CD8-positive, alpha-beta memory T cell (primary cell): ENCODE results near the gene GALNT10. TPM values are rescaled to one million over a fixed set of nuclear protein-coding genes. Genes with fewer than 3 reads are reported as not detected.

Source experiments
- CTCF ChIA-PET: fragments of 350-600 bp; sonication (Branson Sonifier 250); formaldehyde crosslinking; loops from one replicate; lab custom pipeline; 2021; ENCODE audit warnings: antibody characterized with exemption; lab: Charles Lee
- POLR2A ChIA-PET: fragments of 350-600 bp; sonication (Branson Sonifier 250); formaldehyde crosslinking; loops from one replicate; lab custom pipeline; 2021; ENCODE audit warnings: antibody characterized with exemption; lab: Charles Lee
- DNase-seq, 5 donors: peaks; one replicate each; pipeline versions ENCODE4 v3.0.0 to v3.0.0-alpha.2; 2020 to 2022; ENCODE audit warnings: mixed read lengths in 1 of 5
- H3K27ac ChIP-seq: one replicate; pipeline ENCODE4 v1.7.0; 2013; ENCODE audit warnings: low read depth, mild to moderate bottlenecking, low read length, moderate library complexity
- H3K27me3 ChIP-seq: 2 replicates; pipeline ENCODE4 v1.7.0; 2013; ENCODE audit warnings: low read length, mild to moderate bottlenecking; ENCODE audit not compliant: insufficient read depth, poor library complexity, severe bottlenecking
- H3K36me3 ChIP-seq: 2 replicates; pipeline ENCODE4 v1.7.0; 2013; ENCODE audit warnings: mild to moderate bottlenecking, low read length, moderate library complexity; ENCODE audit not compliant: insufficient read depth
- H3K4me1 ChIP-seq: 2 replicates; pipeline ENCODE4 v1.7.0; 2013; ENCODE audit warnings: mild to moderate bottlenecking, low read length, moderate library complexity; ENCODE audit not compliant: insufficient read depth
- H3K4me3 ChIP-seq: 2 replicates; pipeline ENCODE4 v1.7.0; 2013; ENCODE audit warnings: mild to moderate bottlenecking, low read length
- H3K9me3 ChIP-seq: 2 replicates; pipeline ENCODE4 v1.7.0; 2013; ENCODE audit warnings: mild to moderate bottlenecking, low read length
- H3K27ac Mint-ChIP-seq, 8 donors: one replicate each; pipeline ENCODE4 v1.8.0; 2020 to 2021; ENCODE audit warnings: mixed read lengths in 8 of 8, mild to moderate bottlenecking in 6 of 8, inconsistent platforms in 3 of 8, moderate library complexity in 3 of 8
- H3K27me3 Mint-ChIP-seq, 2 donors: one replicate each; pipeline ENCODE4 v1.8.0; 2020 to 2021; ENCODE audit warnings: mixed read lengths in 2 of 2, mild to moderate bottlenecking in 1 of 2, moderate library complexity in 1 of 2
- H3K36me3 Mint-ChIP-seq, 3 donors: one replicate each; pipeline ENCODE4 v1.8.0; 2020 to 2021; ENCODE audit warnings: mixed read lengths in 3 of 3, inconsistent platforms in 1 of 3, mild to moderate bottlenecking in 1 of 3
- H3K4me1 Mint-ChIP-seq, 3 donors: one replicate each; pipeline ENCODE4 v1.8.0; 2020 to 2021; ENCODE audit warnings: mixed read lengths in 3 of 3, inconsistent platforms in 1 of 3, mild to moderate bottlenecking in 1 of 3
- H3K4me3 Mint-ChIP-seq, 7 donors: one replicate each; pipeline ENCODE4 v1.8.0; 2020 to 2021; ENCODE audit warnings: mixed read lengths in 7 of 7, mild to moderate bottlenecking in 6 of 7, moderate library complexity in 4 of 7, inconsistent platforms in 2 of 7
- H3K9me3 Mint-ChIP-seq, 5 donors: one replicate each; pipeline ENCODE4 v1.8.0; 2020 to 2022; ENCODE audit warnings: mixed read lengths in 5 of 5, mild to moderate bottlenecking in 3 of 5, moderate library complexity in 2 of 5, inconsistent platforms in 1 of 5
- polyA plus RNA-seq: library from polyadenylated mRNA; unstranded; fragments of 300-500 nt; fragmentation: Illumina TruSeq; gene quantifications from one replicate; pipeline ENCODE4 v1.2.3, GENCODE V29; 2021
- total RNA-seq, 2 experiments: library from RNA; stranded (reverse); gene quantifications; one replicate each; pipeline ENCODE4 v1.2.3, GENCODE V29; 2021

GALNT10 gene
- total and polyA plus RNA-seq, 3 experiments from 2014 or later = 27.6 to 32.1 (median 28.0) TPM

GRCh38 chr5:154324033-154324432, 133.5 kb downstream of the GALNT10 start:
- H3K27ac Mint-ChIP-seq = peak overlapping the region in 2 of 8 donors; percentile 17 to 24
- Histone ChIP-seq H3K9me3 (no peaks in the 10 kb centered on the region), H3K4me3 (no peak overlapping the region), H3K27ac (no peak overlapping the region), H3K4me1 (no peaks in the 10 kb centered on the region), H3K27me3 (no peaks in the 10 kb centered on the region), H3K36me3 (no peaks in the 10 kb centered on the region)
- no peaks in the 10 kb centered on the region for H3K9me3 Mint-ChIP-seq
- no peak overlapping the region for H3K4me3 Mint-ChIP-seq
- peaks cover 0 to 7% (median 3%) of the 10 kb centered on the region in 3 donors for H3K4me1 Mint-ChIP-seq
- CTCF ChIA-PET = no interaction called here
- no peaks in the 10 kb centered on the region for H3K27me3 Mint-ChIP-seq
- H3K36me3 Mint-ChIP-seq = peaks cover 3 to 29% (median 3%) of the 10 kb centered on the region in 3 donors
- no peak for DNase-seq
- POLR2A ChIA-PET = no interaction called here

- Mint-ChIP-seq H3K36me3 (peaks cover 3 to 44% (median 8%) of the 10 kb centered on the region in 3 donors), H3K27ac (no peak overlapping the region), H3K4me1 (peaks cover 0 to 3% (median 2%) of the 10 kb centered on the region in 3 donors), H3K27me3 (no peaks in the 10 kb centered on the region), H3K9me3 (no peaks in the 10 kb centered on the region), H3K4me3 (no peak overlapping the region)
- Histone ChIP-seq H3K27ac (no peak overlapping the region), H3K4me1 (no peaks in the 10 kb centered on the region), H3K4me3 (no peak overlapping the region), H3K27me3 (no peaks in the 10 kb centered on the region), H3K9me3 (no peaks in the 10 kb centered on the region), H3K36me3 (peaks cover 4% of the 10 kb centered on the region)
- no peak for DNase-seq
- ChIA-PET CTCF (no interaction called here), POLR2A (no interaction called here)
Observed at GRCh38 chr5:154325566-154325965, 135.0 kb downstream of the GALNT10 start.

- no peak overlapping the region for H3K27ac ChIP-seq
- POLR2A ChIA-PET = no interaction called here
- H3K9me3 Mint-ChIP-seq = no peaks in the 10 kb centered on the region
- no peaks in the 10 kb centered on the region for H3K27me3 Mint-ChIP-seq
- peaks cover 0 to 63% (median 22%) of the 10 kb centered on the region in 3 donors for H3K36me3 Mint-ChIP-seq
- H3K9me3 ChIP-seq = no peaks in the 10 kb centered on the region
- H3K4me1 Mint-ChIP-seq = no peaks in the 10 kb centered on the region
- H3K4me3 Mint-ChIP-seq = no peak overlapping the region
- H3K27ac Mint-ChIP-seq = no peak overlapping the region
- H3K27me3 ChIP-seq = no peaks in the 10 kb centered on the region
- CTCF ChIA-PET = no interaction called here
- H3K4me3 ChIP-seq = no peak overlapping the region
- DNase-seq = no peak
- H3K36me3 ChIP-seq = peaks cover 7% of the 10 kb centered on the region
- no peaks in the 10 kb centered on the region for H3K4me1 ChIP-seq
Observed at GRCh38 chr5:154329062-154329461, 138.5 kb downstream of the GALNT10 start.

- ChIA-PET CTCF (no interaction called here), POLR2A (no interaction called here)
- no peaks in the 10 kb centered on the region for H3K27me3 Mint-ChIP-seq
- no peaks in the 10 kb centered on the region for H3K4me1 Mint-ChIP-seq
- Histone ChIP-seq H3K27me3 (no peaks in the 10 kb centered on the region), H3K4me3 (no peak overlapping the region), H3K27ac (no peak overlapping the region), H3K4me1 (no peaks in the 10 kb centered on the region), H3K36me3 (peaks cover 7% of the 10 kb centered on the region), H3K9me3 (no peaks in the 10 kb centered on the region)
- no peak overlapping the region for H3K27ac Mint-ChIP-seq
- DNase-seq = no peak
- H3K36me3 Mint-ChIP-seq = peaks cover under 1 to 64% (median 23%) of the 10 kb centered on the region in 3 donors
- no peak overlapping the region for H3K4me3 Mint-ChIP-seq
- no peaks in the 10 kb centered on the region for H3K9me3 Mint-ChIP-seq
Observed at GRCh38 chr5:154329519-154330040, 139.0 kb downstream of the GALNT10 start.

- peaks cover 3 to 69% (median 24%) of the 10 kb centered on the region in 3 donors for H3K36me3 Mint-ChIP-seq
- ChIA-PET CTCF (no interaction called here), POLR2A (no interaction called here)
- peak overlapping the region in 1 of 8 donors; percentile 3 for H3K27ac Mint-ChIP-seq
- H3K4me1 Mint-ChIP-seq = no peaks in the 10 kb centered on the region
- H3K27me3 Mint-ChIP-seq = no peaks in the 10 kb centered on the region
- no peak overlapping the region for H3K4me3 Mint-ChIP-seq
- H3K9me3 Mint-ChIP-seq = no peaks in the 10 kb centered on the region
- no peak overlapping the region for H3K4me3 ChIP-seq
- H3K9me3 ChIP-seq = no peaks in the 10 kb centered on the region
- H3K27ac ChIP-seq = no peak overlapping the region
- no peaks in the 10 kb centered on the region for H3K27me3 ChIP-seq
- no peaks in the 10 kb centered on the region for H3K4me1 ChIP-seq
- DNase-seq = no peak
- H3K36me3 ChIP-seq = peaks cover 7% of the 10 kb centered on the region
Observed at GRCh38 chr5:154330097-154330667, 139.6 kb downstream of the GALNT10 start.

GRCh38 chr5:154331232-154331631, 140.7 kb downstream of the GALNT10 start:
- no peak overlapping the region for H3K4me3 Mint-ChIP-seq
- H3K36me3 Mint-ChIP-seq = peaks cover 3 to 76% (median 31%) of the 10 kb centered on the region in 3 donors
- no peaks in the 10 kb centered on the region for H3K9me3 ChIP-seq
- H3K9me3 Mint-ChIP-seq = no peaks in the 10 kb centered on the region
- H3K27me3 ChIP-seq = no peaks in the 10 kb centered on the region
- POLR2A ChIA-PET = no interaction called here
- H3K36me3 ChIP-seq = peaks cover 7% of the 10 kb centered on the region
- peak overlapping the region in 2 of 8 donors; percentile 18 to 56 for H3K27ac Mint-ChIP-seq
- no peaks in the 10 kb centered on the region for H3K4me1 Mint-ChIP-seq
- H3K4me3 ChIP-seq = no peak overlapping the region
- no peak overlapping the region for H3K27ac ChIP-seq
- no peak for DNase-seq
- CTCF ChIA-PET = interaction anchor here (1.3 kb wide), 1 partner anchor 149 kb away, joined by 3 read pairs; no protein-coding TSS in a partner anchor
- no peaks in the 10 kb centered on the region for H3K4me1 ChIP-seq
- no peaks in the 10 kb centered on the region for H3K27me3 Mint-ChIP-seq

GRCh38 chr5:154331924-154332323, 141.4 kb downstream of the GALNT10 start:
- Mint-ChIP-seq H3K4me1 (no peaks in the 10 kb centered on the region), H3K4me3 (no peak overlapping the region), H3K27ac (no peak overlapping the region), H3K27me3 (no peaks in the 10 kb centered on the region), H3K9me3 (no peaks in the 10 kb centered on the region), H3K36me3 (peaks cover 3 to 83% (median 35%) of the 10 kb centered on the region in 3 donors)
- Histone ChIP-seq H3K27ac (no peak overlapping the region), H3K27me3 (no peaks in the 10 kb centered on the region), H3K36me3 (peaks cover 7% of the 10 kb centered on the region), H3K4me1 (no peaks in the 10 kb centered on the region), H3K9me3 (no peaks in the 10 kb centered on the region), H3K4me3 (no peak overlapping the region)
- CTCF ChIA-PET = interaction anchor here (1.3 kb wide), 1 partner anchor 150 kb away, joined by 3 read pairs; no protein-coding TSS in a partner anchor
- POLR2A ChIA-PET = no interaction called here
- DNase-seq = no peak

GRCh38 chr5:154332451-154332850, 141.9 kb downstream of the GALNT10 start:
- POLR2A ChIA-PET = no interaction called here
- CTCF ChIA-PET = no interaction called here

More at GRCh38 chr5:154332451-154332850, 141.9 kb downstream of the GALNT10 start:
- Histone ChIP-seq H3K36me3 (peaks cover 7% of the 10 kb centered on the region), H3K4me3 (no peak overlapping the region), H3K27ac (no peak overlapping the region), H3K9me3 (no peaks in the 10 kb centered on the region), H3K27me3 (no peaks in the 10 kb centered on the region), H3K4me1 (no peaks in the 10 kb centered on the region)
- peaks cover 6 to 88% (median 37%) of the 10 kb centered on the region in 3 donors for H3K36me3 Mint-ChIP-seq
- no peaks in the 10 kb centered on the region for H3K4me1 Mint-ChIP-seq
- no peaks in the 10 kb centered on the region for H3K27me3 Mint-ChIP-seq
- no peaks in the 10 kb centered on the region for H3K9me3 Mint-ChIP-seq
- no peak overlapping the region for H3K4me3 Mint-ChIP-seq
- DNase-seq = no peak
- H3K27ac Mint-ChIP-seq = peak overlapping the region in 2 of 8 donors; percentile 5 to 76
